ENCODE results near the gene SNCG.
"Not testable (repeated sequence)": the region's sequence is repeated elsewhere in the genome, so short reads cannot be mapped to it uniquely, and the experiment has no call there.

The SNCG gene

GRCh38 chr10:86971232-86971991 lies 13.0 kb downstream of the SNCG start:
- Mint-ChIP-seq H3K36me3 (ENCODE audit: low read depth) (no peaks in the 10 kb centered on the region), H3K27ac (peak overlapping the region; percentile 45), H3K4me1 (ENCODE audit: low read depth) (peaks cover 7% of the 10 kb centered on the region), H3K27me3 (ENCODE audit: low read depth) (peaks cover 47% of the 10 kb centered on the region), H3K4me3 (peak overlapping the region; percentile 74), H3K9me3 (no peaks in the 10 kb centered on the region)

- Mint-ChIP-seq H3K27ac (no peak overlapping the region), H3K9me3 (no peaks in the 10 kb centered on the region), H3K27me3 (ENCODE audit: low read depth) (peaks cover 50% of the 10 kb centered on the region), H3K4me1 (ENCODE audit: low read depth) (peaks cover 4% of the 10 kb centered on the region), H3K4me3 (peak overlapping the region; percentile 31), H3K36me3 (ENCODE audit: low read depth) (no peaks in the 10 kb centered on the region)
These were observed 14.4 kb downstream of the SNCG start for GRCh38 chr10:86972613-86973380.

GRCh38 chr10:86974484-86974883 lies 16.1 kb downstream of the SNCG start:
- peaks cover 4% of the 10 kb centered on the region for H3K4me1 Mint-ChIP-seq (ENCODE audit: low read depth)
- no peak overlapping the region for H3K27ac Mint-ChIP-seq
- H3K4me3 Mint-ChIP-seq, result no peak overlapping the region
- H3K27me3 Mint-ChIP-seq (ENCODE audit: low read depth), result peaks cover 48% of the 10 kb centered on the region
- no peaks in the 10 kb centered on the region for H3K36me3 Mint-ChIP-seq (ENCODE audit: low read depth)
- H3K9me3 Mint-ChIP-seq, result no peaks in the 10 kb centered on the region

- Mint-ChIP-seq H3K4me3 (no peak overlapping the region), H3K27ac (no peak overlapping the region), H3K4me1 (ENCODE audit: low read depth) (peaks cover 4% of the 10 kb centered on the region), H3K9me3 (no peaks in the 10 kb centered on the region), H3K27me3 (ENCODE audit: low read depth) (peaks cover 45% of the 10 kb centered on the region), H3K36me3 (ENCODE audit: low read depth) (no peaks in the 10 kb centered on the region)
These were observed 18.1 kb downstream of the SNCG start for GRCh38 chr10:86976362-86977056.

DNA sequence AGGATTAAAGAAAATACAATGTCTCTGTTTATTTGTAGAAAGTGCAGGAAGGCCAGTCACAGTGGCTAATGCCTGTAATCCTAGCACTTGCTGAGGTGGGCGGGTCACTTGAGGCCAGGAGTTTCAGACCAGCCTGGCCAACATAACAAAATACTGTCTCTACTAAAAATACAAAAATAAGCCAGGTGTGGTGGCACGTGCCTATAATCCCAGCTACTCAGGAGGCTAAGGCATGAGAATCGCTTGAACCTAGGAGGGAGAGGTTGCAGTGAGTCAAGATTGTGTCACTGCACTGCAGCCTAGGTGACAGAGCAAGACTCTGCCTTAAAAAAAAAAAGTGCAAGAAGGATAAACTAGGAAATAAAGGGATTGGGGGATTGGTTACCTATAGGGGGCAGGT lies 20.1 kb downstream of the SNCG start:
- H3K4me1 Mint-ChIP-seq (ENCODE audit: low read depth); H3K9me3 Mint-ChIP-seq; H3K36me3 Mint-ChIP-seq (ENCODE audit: low read depth); H3K27ac Mint-ChIP-seq; H3K4me3 Mint-ChIP-seq: not testable (repeated sequence)
- peaks cover 35% of the 10 kb centered on the region for H3K27me3 Mint-ChIP-seq (ENCODE audit: low read depth)

DNA sequence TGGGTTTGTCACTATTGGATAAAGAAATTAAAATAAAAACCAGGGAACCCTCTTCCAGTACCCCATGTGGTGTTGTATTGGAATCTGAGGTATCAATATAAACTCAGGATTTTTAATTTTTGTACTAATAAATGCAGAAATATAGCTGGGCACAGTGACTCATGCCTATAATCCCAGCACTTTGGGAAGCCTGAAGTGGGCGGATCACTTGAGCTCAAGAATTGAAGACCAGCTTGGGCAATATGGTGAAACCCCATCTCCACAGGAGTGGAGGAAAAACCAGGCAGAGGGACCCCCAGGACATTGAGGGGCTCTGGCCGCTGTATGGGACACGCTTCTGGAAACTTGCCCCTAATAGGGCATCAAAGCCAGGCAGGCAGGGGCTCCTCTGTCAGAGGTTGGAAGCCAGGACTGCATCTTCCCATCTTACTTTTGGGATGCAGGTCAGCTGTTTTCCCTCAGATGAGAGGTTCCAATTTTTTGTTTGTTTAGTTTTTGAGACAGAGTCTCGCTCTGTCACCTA lies 21.0 kb downstream of the SNCG start:
- no peaks in the 10 kb centered on the region for H3K4me1 Mint-ChIP-seq (ENCODE audit: low read depth)
- no peak overlapping the region for H3K27ac Mint-ChIP-seq
- peaks cover 34% of the 10 kb centered on the region for H3K27me3 Mint-ChIP-seq (ENCODE audit: low read depth)
- no peak overlapping the region for H3K4me3 Mint-ChIP-seq
- no peaks in the 10 kb centered on the region for H3K9me3 Mint-ChIP-seq
- H3K36me3 Mint-ChIP-seq (ENCODE audit: low read depth), result no peaks in the 10 kb centered on the region

GRCh38 chr10:86979977-86980448 lies 21.6 kb downstream of the SNCG start:
- Mint-ChIP-seq H3K36me3 (ENCODE audit: low read depth) (no peaks in the 10 kb centered on the region), H3K4me1 (ENCODE audit: low read depth) (no peaks in the 10 kb centered on the region), H3K27ac (no peak overlapping the region), H3K9me3 (no peaks in the 10 kb centered on the region), H3K27me3 (ENCODE audit: low read depth) (peaks cover 29% of the 10 kb centered on the region), H3K4me3 (no peak overlapping the region)

DNA sequence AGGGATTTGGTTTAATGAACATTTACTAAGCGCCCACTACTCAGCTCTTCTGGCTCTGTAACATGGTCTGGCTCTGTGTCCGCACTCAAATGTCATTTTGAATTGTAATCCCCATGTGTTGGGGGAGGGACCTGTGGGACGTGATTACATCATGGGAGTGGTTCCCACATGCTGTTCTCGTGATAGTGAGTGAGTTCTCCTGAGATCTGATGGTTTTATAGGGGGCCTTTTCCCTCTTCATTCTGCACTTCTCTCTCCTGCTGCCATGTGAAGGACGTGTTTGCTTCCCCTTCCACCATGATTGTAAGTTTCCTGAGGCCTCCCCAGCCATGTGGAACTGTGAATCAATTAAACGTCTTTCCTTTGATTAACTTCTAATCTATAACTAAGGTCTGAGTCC lies 22.6 kb downstream of the SNCG start:
- H3K9me3 Mint-ChIP-seq; H3K27ac Mint-ChIP-seq; H3K36me3 Mint-ChIP-seq (ENCODE audit: low read depth); H3K4me3 Mint-ChIP-seq; H3K4me1 Mint-ChIP-seq (ENCODE audit: low read depth): not testable (repeated sequence)
- peaks cover 29% of the 10 kb centered on the region for H3K27me3 Mint-ChIP-seq (ENCODE audit: low read depth)

- H3K9me3 Mint-ChIP-seq, result no peaks in the 10 kb centered on the region
- H3K27me3 Mint-ChIP-seq (ENCODE audit: low read depth), result peaks cover 29% of the 10 kb centered on the region
- no peak overlapping the region for H3K27ac Mint-ChIP-seq
- no peaks in the 10 kb centered on the region for H3K36me3 Mint-ChIP-seq (ENCODE audit: low read depth)
- H3K4me3 Mint-ChIP-seq, result no peak overlapping the region
- H3K4me1 Mint-ChIP-seq (ENCODE audit: low read depth), result no peaks in the 10 kb centered on the region
These were observed 23.3 kb downstream of the SNCG start for GRCh38 chr10:86981716-86982115.

DNA sequence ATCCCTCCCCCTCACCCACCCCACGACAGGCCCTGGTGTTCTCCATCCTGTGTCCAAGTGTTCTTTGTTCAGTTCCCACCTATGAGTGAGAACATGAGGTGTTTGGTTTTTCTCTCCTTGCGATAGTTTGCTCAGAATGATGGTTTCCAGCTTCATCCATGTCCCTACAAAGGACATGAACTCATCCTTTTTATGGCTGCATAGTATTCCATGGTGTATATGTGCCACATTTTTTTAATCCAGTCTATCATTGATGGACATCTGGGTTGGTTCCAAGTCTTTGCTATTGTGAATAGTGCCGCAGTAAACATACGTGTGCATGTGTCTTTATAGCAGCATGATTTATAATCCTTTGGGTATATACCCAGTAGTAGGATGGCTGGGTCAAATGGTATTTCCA lies 26.1 kb downstream of the SNCG start:
- H3K36me3 Mint-ChIP-seq (ENCODE audit: low read depth); H3K4me3 Mint-ChIP-seq; H3K9me3 Mint-ChIP-seq; H3K27ac Mint-ChIP-seq; H3K4me1 Mint-ChIP-seq (ENCODE audit: low read depth): not testable (repeated sequence)
- peaks cover 36% of the 10 kb centered on the region for H3K27me3 Mint-ChIP-seq (ENCODE audit: low read depth)

GRCh38 chr10:86988520-86988919 lies 30.1 kb downstream of the SNCG start:
- no peaks in the 10 kb centered on the region for H3K9me3 Mint-ChIP-seq
- no peak overlapping the region for H3K4me3 Mint-ChIP-seq

DNA sequence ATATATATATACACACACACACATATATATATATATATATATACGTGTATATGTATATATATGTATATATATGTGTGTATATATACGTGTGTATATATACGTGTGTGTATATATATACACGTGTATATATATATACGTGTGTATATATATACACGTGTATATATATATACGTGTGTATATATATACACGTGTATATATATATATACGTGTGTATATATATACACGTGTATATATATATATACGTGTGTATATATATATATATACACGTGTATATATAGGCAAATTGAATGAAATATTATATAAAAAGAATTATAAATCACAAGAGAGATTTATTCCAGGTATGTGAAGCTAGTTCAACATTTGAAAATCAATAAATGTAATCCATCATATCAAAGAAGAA lies 33.0 kb downstream of the SNCG start:
- H3K27ac Mint-ChIP-seq; H3K9me3 Mint-ChIP-seq; H3K4me3 Mint-ChIP-seq; H3K36me3 Mint-ChIP-seq (ENCODE audit: low read depth); H3K4me1 Mint-ChIP-seq (ENCODE audit: low read depth): not testable (repeated sequence)
- H3K27me3 Mint-ChIP-seq (ENCODE audit: low read depth), result peaks cover 28% of the 10 kb centered on the region

More at GRCh38 chr10:86988520-86988919, 30.1 kb downstream of the SNCG start:
- Mint-ChIP-seq H3K27me3 (ENCODE audit: low read depth) (peaks cover 30% of the 10 kb centered on the region), H3K27ac (no peak overlapping the region), H3K4me1 (ENCODE audit: low read depth) (no peaks in the 10 kb centered on the region), H3K36me3 (ENCODE audit: low read depth) (no peaks in the 10 kb centered on the region)

GRCh38 chr10:86992456-86992855 lies 34.1 kb downstream of the SNCG start:
- no peak overlapping the region for H3K27ac Mint-ChIP-seq
- H3K4me1 Mint-ChIP-seq (ENCODE audit: low read depth), result no peaks in the 10 kb centered on the region
- H3K9me3 Mint-ChIP-seq, result no peaks in the 10 kb centered on the region
- no peaks in the 10 kb centered on the region for H3K36me3 Mint-ChIP-seq (ENCODE audit: low read depth)
- peaks cover 36% of the 10 kb centered on the region for H3K27me3 Mint-ChIP-seq (ENCODE audit: low read depth)
- no peak overlapping the region for H3K4me3 Mint-ChIP-seq

- Mint-ChIP-seq H3K27me3 (ENCODE audit: low read depth) (peaks cover 32% of the 10 kb centered on the region), H3K27ac (no peak overlapping the region), H3K36me3 (ENCODE audit: low read depth) (no peaks in the 10 kb centered on the region), H3K4me1 (ENCODE audit: low read depth) (no peaks in the 10 kb centered on the region), H3K9me3 (no peaks in the 10 kb centered on the region), H3K4me3 (no peak overlapping the region)
These were observed 34.5 kb downstream of the SNCG start for GRCh38 chr10:86992929-86993328.
